Hematopoietic multipotent progenitor cell treated with erythropoietin and hydrocortisone succinate and interleukin-3 and kit ligand, for 8 days (in vitro differentiated cells): Measurements from ENCODE around the gene SPATA13.
"Not testable (repeated sequence)": the region's sequence is repeated elsewhere in the genome, so short reads cannot be mapped to it uniquely, and the experiment has no call there.

ENCODE experiments used
- DNase-seq: peaks from one replicate; pipeline ENCODE4 v3.0.0-alpha.2; 2015

Gene SPATA13

DNA sequence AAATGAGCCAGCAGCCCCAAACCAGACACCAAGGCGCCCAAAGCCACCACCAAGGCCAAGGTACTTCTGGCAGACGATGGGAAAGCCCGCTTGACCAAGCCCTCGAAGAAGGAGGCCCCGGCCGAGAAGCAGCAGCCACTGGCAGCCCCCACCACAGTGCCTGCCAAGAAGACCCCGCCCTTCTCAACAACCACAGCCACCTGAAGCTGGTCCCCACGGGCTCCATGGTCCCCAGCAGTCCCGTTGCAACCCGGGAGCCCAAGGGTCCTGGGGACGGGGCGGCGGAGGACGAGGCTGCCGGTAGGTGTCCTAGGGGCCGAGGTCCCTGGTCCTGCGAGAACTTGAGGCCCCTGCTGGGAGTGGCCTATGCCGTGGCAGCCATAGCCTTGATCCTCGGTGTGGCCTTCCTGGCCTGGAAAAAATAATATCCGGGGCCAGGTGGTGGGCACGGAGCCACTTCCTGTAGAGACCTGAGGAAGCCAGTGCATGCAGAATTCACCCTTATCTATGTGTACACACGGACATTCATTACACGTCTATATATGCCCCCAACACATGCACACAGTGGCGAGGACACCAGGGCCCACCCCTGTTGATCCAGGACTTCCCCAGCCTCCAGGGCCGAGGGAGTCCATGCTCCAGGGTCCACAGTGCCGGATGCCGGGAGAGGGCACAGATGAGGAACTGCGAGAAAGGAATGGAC lies 162.7 kb downstream of the SPATA13 start:
- no peak for DNase-seq

DNA sequence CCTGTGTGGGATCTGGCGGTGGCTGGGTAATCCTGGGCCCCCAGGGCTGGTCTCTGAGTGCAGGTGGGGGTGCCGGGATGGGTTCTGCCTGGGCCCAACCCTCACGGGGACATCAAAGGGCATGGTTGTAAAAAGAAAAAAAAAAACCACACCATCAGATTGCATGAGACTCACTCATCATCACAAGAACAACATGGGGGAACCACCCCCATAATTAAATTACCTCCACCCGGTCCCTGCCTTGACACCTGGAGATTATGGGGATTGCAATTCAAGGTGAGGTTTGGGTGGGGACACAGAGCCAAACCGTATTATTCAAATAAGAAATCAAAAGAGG lies 163.2 kb downstream of the SPATA13 start:
- DNase-seq, result no peak

DNA sequence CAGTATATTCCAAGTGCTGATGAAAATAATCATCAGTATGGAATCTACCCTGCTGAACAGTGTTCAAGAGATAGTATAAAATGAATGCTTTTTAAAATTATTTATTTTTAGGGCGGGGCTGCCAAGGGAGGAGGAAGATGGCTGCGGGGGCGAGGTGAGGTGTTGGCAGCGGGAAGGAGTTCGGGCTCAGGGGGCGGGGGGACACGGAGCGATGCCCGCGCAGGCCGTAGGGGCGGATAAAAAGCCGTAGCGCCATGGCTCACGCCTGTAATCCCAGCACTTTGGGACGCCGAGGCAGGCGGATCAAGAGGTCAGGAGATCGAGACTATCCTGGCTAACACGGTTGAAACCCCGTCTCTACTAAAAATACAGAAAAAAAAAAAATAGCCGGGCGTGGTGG lies 167.1 kb downstream of the SPATA13 start:
- DNase-seq, result not testable (repeated sequence)

DNA sequence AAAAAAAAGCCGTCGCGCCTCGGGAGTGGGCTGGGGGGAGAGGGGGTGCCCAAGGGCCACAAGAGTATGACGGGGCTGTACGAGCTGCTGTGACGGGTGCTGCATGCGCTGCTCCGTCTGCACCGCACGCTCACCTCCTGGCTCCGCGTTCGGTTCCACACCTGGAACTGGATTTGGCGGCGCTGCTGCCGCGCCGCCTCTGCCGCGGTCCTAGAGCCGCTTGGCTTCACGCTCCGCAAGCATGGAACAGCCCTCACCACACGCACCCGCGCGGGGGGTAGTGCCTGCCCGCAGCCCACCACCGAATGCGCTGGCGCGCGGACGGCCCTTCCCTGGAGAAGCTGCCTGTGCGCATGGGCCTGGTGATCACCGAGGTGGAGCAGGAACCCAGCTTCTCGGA lies 167.6 kb downstream of the SPATA13 start:
- no peak for DNase-seq

DNA sequence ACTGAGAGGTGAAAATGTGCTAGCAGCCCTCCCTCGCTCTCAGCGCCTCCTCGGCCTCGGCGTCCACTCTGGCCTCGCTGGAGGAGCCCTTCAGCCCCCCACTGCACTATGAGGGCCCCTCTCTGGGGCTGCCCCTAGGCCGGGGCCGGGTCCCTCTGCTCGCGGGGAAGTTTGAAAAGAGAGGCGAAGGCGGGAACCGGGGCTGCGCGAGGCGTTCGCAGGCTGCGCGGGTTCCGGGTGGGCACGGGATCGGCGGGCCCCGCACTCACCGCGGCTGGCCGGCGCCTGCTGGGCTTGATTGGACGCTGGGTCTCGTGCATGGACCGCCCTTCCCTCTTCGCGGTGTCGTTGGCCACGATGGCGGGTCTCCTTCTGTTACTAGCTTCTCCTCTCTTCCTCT lies 178.2 kb downstream of the SPATA13 start:
- no peak for DNase-seq

DNA sequence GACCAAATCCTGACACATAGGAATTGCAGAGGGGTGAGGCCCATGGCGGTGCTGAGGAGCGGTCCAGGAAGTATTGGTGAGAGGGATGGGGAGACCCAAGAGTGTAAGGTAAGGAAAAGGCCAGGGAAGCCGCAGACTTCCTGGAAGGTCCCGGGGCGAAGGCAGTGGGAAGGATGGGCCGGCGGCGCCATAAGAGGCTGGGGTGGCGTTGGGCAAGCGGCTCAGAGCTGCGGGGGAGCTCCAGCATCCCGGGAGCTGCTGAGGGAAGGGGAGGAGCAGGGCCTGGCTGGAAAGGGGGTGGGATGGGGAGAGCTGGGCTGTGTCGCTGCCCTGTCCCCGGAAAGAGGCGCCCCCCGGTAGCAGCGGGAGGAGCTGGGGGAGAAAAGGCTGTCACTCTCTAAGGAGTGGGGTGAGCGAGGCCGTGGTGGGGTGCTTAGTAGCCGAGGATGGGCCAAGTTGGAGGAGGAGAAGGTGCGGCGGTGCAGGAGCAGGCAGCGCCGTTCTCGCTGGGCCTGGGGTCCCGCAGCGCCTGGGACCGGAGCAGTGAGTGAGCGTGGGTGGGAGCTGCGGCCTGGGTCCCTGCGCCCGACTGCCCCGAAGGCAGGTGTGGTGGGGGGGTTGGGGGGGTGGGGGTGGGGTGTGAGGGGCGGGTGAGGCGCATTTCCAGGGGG lies 179.6 kb downstream of the SPATA13 start:
- no peak for DNase-seq

DNA sequence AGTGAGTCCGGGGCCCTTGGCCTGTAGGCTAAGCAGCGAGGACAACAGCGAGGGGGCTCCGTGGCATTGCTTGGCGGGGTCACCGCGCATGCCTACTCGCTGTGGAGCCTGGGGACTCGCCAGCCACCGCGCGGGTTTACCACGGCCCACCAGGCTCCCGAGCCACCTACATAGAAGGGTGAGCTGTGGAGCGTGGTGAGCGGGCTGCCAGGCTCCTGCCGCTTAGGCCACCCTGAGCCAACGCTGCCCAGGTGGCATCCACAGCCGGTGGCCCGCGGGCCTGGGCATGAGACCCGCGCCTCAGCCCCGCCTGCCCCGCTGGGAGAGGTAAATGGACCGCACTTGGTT lies 180.1 kb downstream of the SPATA13 start:
- no peak for DNase-seq

DNA sequence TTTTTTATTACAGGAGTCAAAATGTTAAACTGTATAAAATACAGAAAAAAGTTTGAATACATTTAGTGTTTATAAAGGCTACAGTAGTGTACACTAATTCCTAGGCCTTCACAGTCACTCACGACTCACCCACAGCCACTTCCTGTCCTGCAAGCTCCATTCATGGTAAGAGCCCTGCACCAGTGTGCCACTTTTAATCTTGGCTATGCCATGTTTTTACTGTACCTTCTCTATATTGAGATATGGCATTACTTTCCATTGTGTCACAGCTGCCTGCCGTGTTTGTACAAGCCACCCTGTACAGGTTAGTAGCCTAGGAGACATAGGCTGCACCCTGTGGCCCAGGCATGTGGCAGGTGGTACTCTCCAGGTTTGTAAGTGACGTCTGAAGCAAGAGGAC lies 180.9 kb downstream of the SPATA13 start:
- no peak for DNase-seq

DNA sequence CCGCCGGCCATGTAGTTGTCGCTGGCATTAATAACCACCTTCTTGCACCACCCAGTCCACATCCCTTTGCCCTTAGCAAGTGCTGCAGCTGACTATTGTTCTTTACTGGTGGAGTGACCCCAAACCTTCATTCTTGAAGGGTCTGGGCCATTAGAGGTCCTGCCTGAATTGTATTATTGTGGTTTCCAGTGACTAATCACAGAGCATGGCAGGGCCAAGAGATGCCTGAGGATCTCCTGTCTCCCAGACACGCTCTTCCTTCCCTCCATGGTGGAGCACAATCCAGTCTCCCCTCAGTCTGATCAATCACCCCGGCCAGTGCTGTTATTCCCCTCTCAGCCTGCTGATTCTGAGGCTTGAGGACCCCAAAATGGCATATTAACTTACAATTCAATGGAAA lies 187.9 kb downstream of the SPATA13 start:
- no peak for DNase-seq

DNA sequence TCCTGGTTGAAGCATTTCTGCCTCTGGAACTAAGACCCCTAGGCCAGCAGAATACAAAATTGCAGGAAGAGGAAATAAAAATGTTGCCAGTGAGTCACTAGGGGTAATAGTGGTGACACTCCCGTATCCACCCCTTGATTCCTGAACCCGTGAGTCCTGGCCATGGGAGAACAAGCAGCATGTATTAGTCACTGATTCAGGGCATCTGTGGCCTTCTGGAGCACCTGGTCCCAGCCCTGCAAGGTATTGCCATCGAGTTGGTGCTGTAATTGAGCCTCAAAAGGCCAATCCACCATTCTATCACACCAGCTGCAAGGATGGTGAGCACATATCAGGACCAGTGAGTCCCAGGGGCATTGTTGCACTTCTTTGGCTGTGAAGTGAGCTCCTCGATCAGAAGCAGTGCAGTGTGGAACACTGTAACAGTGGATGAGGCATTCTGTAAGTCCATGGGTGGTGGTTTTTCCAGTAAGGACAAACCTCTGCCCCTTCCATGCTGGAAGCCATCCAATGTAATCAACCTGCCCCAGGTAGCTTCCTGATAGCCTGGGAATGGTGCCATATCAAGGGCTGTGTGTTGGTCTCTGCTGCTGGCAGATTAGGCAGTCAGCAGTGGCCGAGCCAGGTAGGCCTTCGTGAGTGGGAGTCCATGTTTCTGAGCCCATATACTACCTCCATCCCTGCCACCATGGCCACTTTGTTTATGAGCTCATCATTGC lies 188.4 kb downstream of the SPATA13 start:
- DNase-seq, result no peak

DNA sequence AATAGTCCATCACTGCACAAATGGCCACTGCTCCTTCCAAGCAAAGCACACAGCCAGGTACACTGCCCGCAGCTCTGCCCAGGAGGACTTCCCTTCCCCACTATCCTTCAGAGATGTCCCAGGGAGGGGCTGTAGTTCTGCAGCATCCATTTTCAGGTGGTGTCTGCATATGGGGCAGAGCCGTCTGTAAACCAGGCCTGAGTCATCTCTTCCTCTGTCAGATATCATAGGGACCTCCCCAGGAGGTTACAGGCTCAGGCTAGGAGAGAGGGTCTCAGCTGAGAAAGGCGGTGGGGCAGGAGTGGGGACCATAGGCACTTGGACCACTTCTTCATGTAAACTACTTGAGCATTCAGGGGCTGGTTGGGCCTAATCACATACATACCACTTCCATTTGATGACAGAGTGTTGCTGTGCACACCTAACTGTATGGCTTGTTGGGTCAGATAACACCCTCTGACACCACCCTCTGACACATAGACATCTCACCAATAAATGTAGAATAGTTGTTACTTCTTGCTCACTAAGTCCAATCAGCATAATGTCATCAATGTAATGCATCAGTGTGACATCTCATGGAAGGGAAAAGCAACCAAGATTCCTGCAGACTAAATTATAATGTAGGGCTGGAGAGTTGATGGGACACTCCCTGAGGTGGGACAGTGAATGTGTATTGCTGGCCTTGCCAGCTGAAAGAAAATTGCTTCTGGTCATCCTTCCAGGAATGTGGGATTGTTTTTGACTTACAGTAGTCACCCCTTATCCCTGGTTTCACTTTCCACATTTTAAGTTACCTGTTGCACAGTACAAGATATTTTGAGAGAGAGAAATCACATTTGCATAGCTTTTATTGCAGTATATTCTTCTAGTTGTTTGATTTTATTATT lies 189.5 kb downstream of the SPATA13 start:
- not testable (repeated sequence) for DNase-seq

DNA sequence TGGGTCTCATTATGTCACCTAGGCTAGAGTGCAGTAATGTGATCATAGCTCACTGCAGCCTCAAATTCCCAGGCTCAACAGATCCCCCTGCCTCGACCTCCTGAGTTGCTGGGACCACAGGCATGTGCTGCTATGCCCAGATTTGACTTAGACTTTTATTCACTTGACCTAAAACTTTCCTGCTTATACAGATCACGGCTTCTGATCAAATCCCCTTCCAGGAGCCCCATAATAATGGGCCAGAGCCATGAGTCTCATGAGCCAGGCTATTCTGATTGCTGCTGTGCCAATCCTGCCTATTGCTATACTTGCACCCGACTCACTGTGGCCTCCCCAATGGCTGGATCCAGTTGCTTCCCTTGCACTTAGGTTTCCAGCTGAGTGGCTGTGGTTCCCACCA lies 190.9 kb downstream of the SPATA13 start:
- no peak for DNase-seq

DNA sequence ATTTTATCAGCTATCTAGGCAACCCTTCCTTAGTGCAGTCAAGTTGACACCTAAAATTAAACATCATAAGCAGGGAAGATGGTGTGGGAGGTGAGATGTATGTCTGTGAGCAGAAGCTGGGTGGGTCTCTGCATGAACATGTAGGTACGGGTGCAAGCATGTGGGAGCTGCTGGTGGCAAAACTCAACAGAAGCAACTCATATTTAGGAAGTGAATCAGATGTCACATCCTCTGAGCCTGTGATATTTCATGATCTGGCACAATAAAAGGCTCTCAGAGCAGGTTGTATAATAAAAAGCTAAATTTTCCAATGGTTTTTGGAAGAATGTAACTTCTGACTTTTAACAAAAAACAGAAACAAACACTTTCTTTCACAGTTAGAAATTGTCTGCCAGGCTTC lies 193.2 kb downstream of the SPATA13 start:
- DNase-seq, result no peak

DNA sequence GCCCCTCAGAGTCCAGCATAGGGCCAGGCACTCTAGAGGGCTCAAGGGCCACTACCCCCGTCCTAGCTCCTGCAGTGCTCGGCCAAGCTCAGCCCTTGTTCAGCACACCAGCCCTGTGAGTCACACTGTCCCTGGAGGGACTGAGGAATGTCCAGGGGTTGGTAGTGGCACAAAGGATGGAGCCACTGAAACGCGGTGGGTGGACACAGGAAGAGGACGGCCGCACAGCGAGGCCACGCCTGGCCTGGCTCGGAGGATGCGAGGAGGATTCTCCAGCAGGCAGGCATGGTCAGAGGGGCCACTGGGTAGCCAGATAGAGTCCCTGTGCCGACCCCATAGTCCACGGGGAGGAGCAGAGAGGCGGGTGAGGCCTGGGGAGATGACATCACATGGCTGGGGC lies 194.6 kb downstream of the SPATA13 start:
- no peak for DNase-seq

DNA sequence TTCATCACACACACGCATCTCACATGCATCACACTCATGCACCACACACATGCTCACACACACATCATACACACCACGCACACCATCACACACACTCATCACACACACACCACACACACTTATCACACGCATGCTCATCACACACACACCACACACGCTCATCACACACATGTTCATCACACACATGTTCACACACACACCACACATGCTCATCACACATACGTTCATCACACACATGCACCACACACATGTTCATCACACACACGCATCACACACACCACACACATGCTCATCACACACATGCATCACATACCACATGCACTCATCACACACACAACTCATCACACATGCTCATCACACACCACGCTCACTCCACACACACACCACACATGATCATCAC lies 195.8 kb downstream of the SPATA13 start:
- no peak for DNase-seq
